HFFc6 (cell line): ENCODE measurements around the gene PPP1CA. TPM values are rescaled to one million over a fixed set of nuclear protein-coding genes. Genes with fewer than 3 reads are reported as not detected.

Experiments
- DNase-seq: peaks from one replicate; pipeline ENCODE4 v3.0.0-alpha.2; 2018
- H3K27ac Mint-ChIP-seq: 2 replicates; pipeline ENCODE4 v1.8.0; 2020; ENCODE audit warnings: mild to moderate bottlenecking, mixed read lengths
- H3K27me3 Mint-ChIP-seq: 2 replicates; pipeline ENCODE4 v1.8.0; 2021; ENCODE audit warnings: mild to moderate bottlenecking, moderate library complexity, mixed read lengths; ENCODE audit not compliant: insufficient read depth
- H3K36me3 Mint-ChIP-seq: 2 replicates; pipeline ENCODE4 v1.8.0; 2021; ENCODE audit warnings: low read depth, mixed read lengths
- H3K4me1 Mint-ChIP-seq: 2 replicates; pipeline ENCODE4 v1.8.0; 2020; ENCODE audit warnings: low read depth, mixed read lengths
- H3K4me3 Mint-ChIP-seq: 2 replicates; pipeline ENCODE4 v1.8.0; 2020; ENCODE audit warnings: mild to moderate bottlenecking, moderate library complexity, mixed read lengths
- H3K9me3 Mint-ChIP-seq: 2 replicates; pipeline ENCODE4 v1.8.0; 2020; ENCODE audit warnings: mild to moderate bottlenecking, mixed read lengths
- long read RNA-seq: library from polyadenylated mRNA; unstranded; transcript quantifications from one replicate; pipeline ENCODE4 v2.0.0, GENCODE V29; 2019
- total RNA-seq, 6 experiments: library from RNA; stranded (reverse); fragmentation: NEBNext Ultra II Directional; extraction: Animal tissue kit (Norgen Biotek cat#: 25700); gene quantifications; 2 replicates in 1 of 6; 3 replicates in 5 of 6; pipeline ENCODE4 v1.2.3, GENCODE V29; 2021
- TF ChIP-seq, protein P1 (sequence below): fragments of 200-600 bp; sonication (generic); IDR thresholded peaks from 2 replicates; pipeline ENCODE4 v1.5.0; 2021; ENCODE audit warnings: antibody characterized with exemption, mild to moderate bottlenecking

Gene PPP1CA
- 100 to 1,000 TPM; 162 to 191 (median 180) TPM for total RNA-seq
- long read RNA-seq, transcript PPP1CA-203 (7 exons, 1,476 nt), result major isoform, 272 of 307 reads
- long read RNA-seq, transcript PPP1CA-204 (6 exons, 1,677 nt), result minor isoform, 11 of 307 reads
- long read RNA-seq, transcript PPP1CA-202 (6 exons, 1,054 nt), result minor isoform, 7 of 307 reads
- long read RNA-seq, partial matches to known transcripts, result 7 of 307 reads
- long read RNA-seq, other reads (novel, unspliced or antisense), result 5 of 307 reads

DNA sequence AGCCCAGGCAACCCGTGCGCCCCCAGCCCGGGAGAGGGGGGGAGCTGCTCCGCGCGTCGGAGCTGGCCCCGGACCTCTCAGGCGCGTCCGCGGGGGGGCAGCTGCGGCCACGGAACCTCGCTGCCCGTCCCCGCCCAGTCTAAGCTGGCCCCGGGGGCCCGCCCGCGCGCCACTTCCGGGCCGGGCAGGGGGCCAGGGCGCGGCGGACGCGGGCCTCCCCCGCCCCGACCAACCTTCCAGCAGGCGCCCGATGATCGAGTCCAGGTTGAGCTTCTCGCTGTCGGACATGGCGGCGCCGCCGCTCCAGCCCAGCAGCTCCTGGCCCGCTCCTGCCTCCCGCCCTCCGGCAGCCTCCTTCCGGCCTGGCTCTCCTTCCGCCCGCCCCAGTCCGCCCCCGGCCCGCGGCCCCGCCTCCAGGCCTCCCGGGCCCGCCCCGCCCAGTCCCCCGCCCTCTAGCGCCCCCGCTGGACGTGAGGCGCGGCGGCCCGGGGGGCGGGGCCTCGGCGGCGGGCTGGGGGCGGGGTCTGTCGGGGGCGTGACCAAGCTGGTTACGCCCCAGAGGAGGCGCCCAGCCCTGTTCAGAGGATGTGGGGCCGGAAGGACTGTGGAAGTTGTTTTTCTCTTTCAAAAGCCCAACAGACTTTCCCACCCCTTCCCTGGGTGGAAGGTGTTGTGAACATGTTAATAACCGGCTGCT lies at the start of gene PPP1CA:
Gene PPP1CA (minus strand): TSS at position 364 of the 697 bp plus-strand sequence. CDS start 76 bp downstream, at position 288.
- no peaks in the 10 kb centered on the region for H3K9me3 Mint-ChIP-seq
- TF ChIP-seq, protein P1, sequence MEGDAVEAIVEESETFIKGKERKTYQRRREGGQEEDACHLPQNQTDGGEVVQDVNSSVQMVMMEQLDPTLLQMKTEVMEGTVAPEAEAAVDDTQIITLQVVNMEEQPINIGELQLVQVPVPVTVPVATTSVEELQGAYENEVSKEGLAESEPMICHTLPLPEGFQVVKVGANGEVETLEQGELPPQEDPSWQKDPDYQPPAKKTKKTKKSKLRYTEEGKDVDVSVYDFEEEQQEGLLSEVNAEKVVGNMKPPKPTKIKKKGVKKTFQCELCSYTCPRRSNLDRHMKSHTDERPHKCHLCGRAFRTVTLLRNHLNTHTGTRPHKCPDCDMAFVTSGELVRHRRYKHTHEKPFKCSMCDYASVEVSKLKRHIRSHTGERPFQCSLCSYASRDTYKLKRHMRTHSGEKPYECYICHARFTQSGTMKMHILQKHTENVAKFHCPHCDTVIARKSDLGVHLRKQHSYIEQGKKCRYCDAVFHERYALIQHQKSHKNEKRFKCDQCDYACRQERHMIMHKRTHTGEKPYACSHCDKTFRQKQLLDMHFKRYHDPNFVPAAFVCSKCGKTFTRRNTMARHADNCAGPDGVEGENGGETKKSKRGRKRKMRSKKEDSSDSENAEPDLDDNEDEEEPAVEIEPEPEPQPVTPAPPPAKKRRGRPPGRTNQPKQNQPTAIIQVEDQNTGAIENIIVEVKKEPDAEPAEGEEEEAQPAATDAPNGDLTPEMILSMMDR, result peak; percentile 76
- peak within 1 kb of the TSS; percentile 74 for H3K27ac Mint-ChIP-seq
- H3K4me1 Mint-ChIP-seq, result peaks cover 9% of the 10 kb centered on the region
- peak; percentile 79 for DNase-seq
- H3K4me3 Mint-ChIP-seq, result peak within 1 kb of the TSS; percentile 87
- peaks cover 7% of the 10 kb centered on the region; the same call in 1 of the 2 replicates for H3K36me3 Mint-ChIP-seq
- H3K27me3 Mint-ChIP-seq, result no peaks in the 10 kb centered on the region

DNA sequence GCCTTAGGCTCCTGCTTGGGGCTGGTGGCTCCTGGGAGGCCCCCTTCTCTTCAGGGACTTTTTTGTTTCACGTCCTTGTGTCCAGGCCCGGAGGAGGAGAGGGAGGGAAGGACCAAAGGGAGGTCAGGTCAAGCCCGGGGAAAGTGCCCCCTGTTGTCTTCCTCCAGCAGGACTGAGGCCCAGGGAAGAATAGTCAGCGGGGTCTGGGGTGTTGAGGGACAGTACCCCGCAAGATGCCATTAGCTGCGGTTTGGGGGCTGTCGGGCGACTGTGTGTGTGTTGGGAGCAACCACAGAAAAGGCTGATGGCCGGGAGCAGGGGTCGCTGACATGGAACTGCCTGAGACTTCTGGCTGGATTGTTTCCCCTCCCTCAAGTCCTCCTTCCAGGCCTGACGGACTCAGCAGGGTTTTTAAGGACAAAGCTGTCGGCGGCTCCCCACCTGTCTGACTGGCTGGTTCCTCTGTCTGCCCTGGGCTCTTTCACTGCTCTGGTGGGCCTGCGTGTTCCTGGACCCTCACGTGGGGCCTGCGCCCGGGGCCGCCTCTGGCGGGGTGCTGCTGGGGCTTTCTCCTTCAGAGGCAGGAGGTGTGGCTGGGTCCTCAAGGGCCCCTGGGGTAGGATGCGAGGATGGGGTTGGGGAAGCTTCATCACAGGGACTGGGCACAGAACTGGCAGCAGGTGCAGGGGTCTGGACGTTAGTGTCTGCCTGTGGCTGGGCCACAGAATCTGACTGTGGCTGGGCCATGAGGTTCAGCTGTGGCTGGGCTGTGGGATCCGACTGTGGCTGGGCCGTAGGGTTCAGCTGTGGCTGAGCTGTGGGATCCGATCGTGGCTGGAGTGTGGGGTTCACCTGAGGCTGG lies 49.4 kb upstream of the PPP1CA start:
- Mint-ChIP-seq H3K9me3 (no peaks in the 10 kb centered on the region), H3K36me3 (no peaks in the 10 kb centered on the region), H3K4me1 (no peaks in the 10 kb centered on the region), H3K27ac (no peak overlapping the region), H3K27me3 (peaks cover 18% of the 10 kb centered on the region), H3K4me3 (no peak overlapping the region)
- DNase-seq, result no peak
- TF ChIP-seq, protein P1, result no peak

DNA sequence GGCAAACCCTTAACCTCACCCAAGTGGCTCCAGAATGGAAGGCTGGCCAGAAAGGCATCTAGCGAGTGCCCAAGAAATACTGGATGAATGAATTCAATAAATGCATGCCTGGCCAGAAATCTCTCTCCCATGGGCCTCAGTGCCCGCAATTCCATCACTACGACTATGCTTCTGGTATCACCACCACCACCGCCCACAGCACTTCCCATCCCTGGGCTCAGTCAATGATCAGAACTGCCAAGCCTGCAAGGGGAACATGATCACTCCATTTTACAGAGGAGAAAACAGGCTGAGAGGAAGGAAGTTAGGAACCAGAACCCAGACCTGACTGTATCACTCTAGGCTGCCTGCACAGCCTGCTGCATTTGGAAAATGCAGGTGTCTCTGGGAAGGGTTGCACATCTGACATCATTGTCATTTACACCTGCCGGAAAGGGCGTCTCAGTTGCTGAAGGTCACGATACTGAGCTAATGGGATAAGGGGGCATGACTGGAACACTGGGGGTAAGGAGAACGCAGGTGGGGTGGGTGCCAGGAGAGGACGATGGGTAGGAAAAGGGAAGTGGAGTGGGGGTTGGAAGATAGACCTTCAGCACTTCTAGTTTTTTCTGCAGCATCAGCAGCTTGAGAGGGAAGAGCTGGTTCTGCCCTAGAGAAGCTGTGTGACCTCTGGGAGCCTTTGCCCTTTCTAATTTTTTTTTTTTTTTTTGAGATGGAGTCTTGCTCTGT lies 47.6 kb upstream of the PPP1CA start:
- H3K4me1 Mint-ChIP-seq, result no peaks in the 10 kb centered on the region
- no peaks in the 10 kb centered on the region for H3K9me3 Mint-ChIP-seq
- H3K27me3 Mint-ChIP-seq, result peaks cover 18% of the 10 kb centered on the region
- H3K4me3 Mint-ChIP-seq, result no peak overlapping the region
- DNase-seq, result no peak
- H3K36me3 Mint-ChIP-seq, result no peaks in the 10 kb centered on the region
- H3K27ac Mint-ChIP-seq, result no peak overlapping the region
- TF ChIP-seq, protein P1, result no peak

GRCh38 chr11:67448220-67448609 lies 46.6 kb upstream of the PPP1CA start:
- H3K36me3 Mint-ChIP-seq, result no peaks in the 10 kb centered on the region
- no peak overlapping the region for H3K4me3 Mint-ChIP-seq
- TF ChIP-seq, protein P1, result no peak
- H3K27me3 Mint-ChIP-seq, result peaks cover 18% of the 10 kb centered on the region
- no peak for DNase-seq
- H3K9me3 Mint-ChIP-seq, result no peaks in the 10 kb centered on the region
- no peaks in the 10 kb centered on the region for H3K4me1 Mint-ChIP-seq
- no peak overlapping the region for H3K27ac Mint-ChIP-seq

DNA sequence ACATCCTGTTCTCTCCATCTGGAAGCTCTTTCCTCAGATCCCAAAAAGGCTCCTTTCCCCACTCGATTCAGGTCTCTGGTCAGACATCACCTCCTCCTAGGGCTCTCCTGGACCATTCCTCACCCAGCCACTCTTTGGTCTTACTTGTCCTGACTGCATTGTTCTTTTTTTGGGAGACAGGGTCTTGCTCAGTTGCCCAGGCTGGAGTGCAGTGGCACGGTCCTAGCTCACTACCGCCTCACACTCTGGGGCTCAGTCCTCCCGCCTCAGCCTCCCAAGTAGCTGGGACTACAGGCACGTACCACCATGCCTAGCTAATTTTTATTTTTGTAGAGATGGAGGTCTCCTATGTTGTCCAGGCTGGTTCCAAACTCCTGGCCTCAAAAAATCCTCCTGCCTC lies 43.9 kb upstream of the PPP1CA start:
- Mint-ChIP-seq H3K27ac (no peak overlapping the region), H3K4me1 (peaks cover 10% of the 10 kb centered on the region; the same call in 1 of the 2 replicates), H3K36me3 (no peaks in the 10 kb centered on the region; the same call in 1 of the 2 replicates), H3K27me3 (peaks cover 12% of the 10 kb centered on the region), H3K4me3 (no peak overlapping the region), H3K9me3 (no peaks in the 10 kb centered on the region)
- no peak for DNase-seq
- TF ChIP-seq, protein P1, result no peak
